ENCODE data around the gene BPHL.
"Not testable (repeated sequence)": the region's sequence is repeated elsewhere in the genome, so short reads cannot be mapped to it uniquely, and the experiment has no call there.

The BPHL gene

GRCh38 chr6:3135668-3136291, 17.3 kb downstream of the BPHL start:
- Mint-ChIP-seq H3K9me3 (no peaks in the 10 kb centered on the region), H3K4me1 (peaks cover 8% of the 10 kb centered on the region), H3K4me3 (no peak overlapping the region), H3K27me3 (no peaks in the 10 kb centered on the region), H3K27ac (no peak overlapping the region), H3K36me3 (peaks cover 2% of the 10 kb centered on the region)
- DNase-seq, result no peak
- CTCF ChIA-PET, result no interaction called here

GRCh38 chr6:3136292-3137011, 17.9 kb downstream of the BPHL start:
- H3K4me1 Mint-ChIP-seq, result peaks cover 8% of the 10 kb centered on the region
- H3K27me3 Mint-ChIP-seq, result no peaks in the 10 kb centered on the region
- no peak overlapping the region for H3K4me3 Mint-ChIP-seq
- DNase-seq, result no peak
- no peak overlapping the region for H3K27ac Mint-ChIP-seq
- CTCF ChIA-PET, result no interaction called here
- no peaks in the 10 kb centered on the region for H3K9me3 Mint-ChIP-seq
- peaks cover 2% of the 10 kb centered on the region for H3K36me3 Mint-ChIP-seq

- no peaks in the 10 kb centered on the region for H3K27me3 Mint-ChIP-seq
- H3K27ac Mint-ChIP-seq, result no peak overlapping the region
- H3K9me3 Mint-ChIP-seq, result no peaks in the 10 kb centered on the region
- peaks cover 8% of the 10 kb centered on the region for H3K4me1 Mint-ChIP-seq
- CTCF ChIA-PET, result no interaction called here
- no peak overlapping the region for H3K4me3 Mint-ChIP-seq
- H3K36me3 Mint-ChIP-seq, result peaks cover 2% of the 10 kb centered on the region
- DNase-seq, result no peak
Measured at GRCh38 chr6:3137057-3137777, 18.7 kb downstream of the BPHL start.

- H3K4me3 Mint-ChIP-seq, H3K9me3 Mint-ChIP-seq, H3K36me3 Mint-ChIP-seq, DNase-seq, CTCF ChIA-PET, H3K27me3 Mint-ChIP-seq, H3K27ac Mint-ChIP-seq, H3K4me1 Mint-ChIP-seq: not testable (repeated sequence)
Measured at GRCh38 chr6:3137873-3138272, 19.4 kb downstream of the BPHL start.

- Mint-ChIP-seq H3K27ac (no peak overlapping the region), H3K4me1 (peaks cover 8% of the 10 kb centered on the region), H3K4me3 (no peak overlapping the region), H3K36me3 (peaks cover 2% of the 10 kb centered on the region), H3K27me3 (no peaks in the 10 kb centered on the region), H3K9me3 (no peaks in the 10 kb centered on the region)
- no peak for DNase-seq
- CTCF ChIA-PET, result no interaction called here
Measured at GRCh38 chr6:3138341-3138740, 19.8 kb downstream of the BPHL start.

GRCh38 chr6:3139090-3139903, 20.8 kb downstream of the BPHL start:
- Mint-ChIP-seq H3K36me3 (peaks cover 2% of the 10 kb centered on the region), H3K4me1 (peaks cover 8% of the 10 kb centered on the region), H3K9me3 (no peaks in the 10 kb centered on the region), H3K27me3 (no peaks in the 10 kb centered on the region), H3K4me3 (no peak overlapping the region), H3K27ac (peak overlapping the region; percentile 42)
- DNase-seq, result no peak
- CTCF ChIA-PET, result interaction anchor here (1.3 kb wide), 1 partner anchor 112 kb away, joined by 4 read pairs; no protein-coding TSS in a partner anchor

GRCh38 chr6:3140201-3140600, 21.7 kb downstream of the BPHL start:
- no peak overlapping the region for H3K4me3 Mint-ChIP-seq
- peaks cover 5% of the 10 kb centered on the region for H3K36me3 Mint-ChIP-seq
- no peaks in the 10 kb centered on the region for H3K27me3 Mint-ChIP-seq
- CTCF ChIA-PET, result interaction anchor here (1.3 kb wide), 1 partner anchor 111 kb away, joined by 4 read pairs; no protein-coding TSS in a partner anchor
- no peak overlapping the region for H3K27ac Mint-ChIP-seq
- H3K9me3 Mint-ChIP-seq, result no peaks in the 10 kb centered on the region
- no peak for DNase-seq
- H3K4me1 Mint-ChIP-seq, result peaks cover 11% of the 10 kb centered on the region

- Mint-ChIP-seq H3K4me1 (peaks cover 11% of the 10 kb centered on the region), H3K27ac (no peak overlapping the region), H3K4me3 (no peak overlapping the region), H3K27me3 (no peaks in the 10 kb centered on the region), H3K36me3 (peaks cover 7% of the 10 kb centered on the region), H3K9me3 (no peaks in the 10 kb centered on the region)
- DNase-seq, result no peak
- CTCF ChIA-PET, result interaction anchor here (1.1 kb wide), 1 partner anchor 10 kb away, joined by 3 read pairs; no protein-coding TSS in a partner anchor
Measured at GRCh38 chr6:3142536-3142935, 24.0 kb downstream of the BPHL start.

- Mint-ChIP-seq H3K4me3 (no peak overlapping the region), H3K4me1 (peaks cover 11% of the 10 kb centered on the region), H3K36me3 (peaks cover 6% of the 10 kb centered on the region), H3K9me3 (no peaks in the 10 kb centered on the region), H3K27me3 (no peaks in the 10 kb centered on the region), H3K27ac (no peak overlapping the region)
- CTCF ChIA-PET, result interaction anchor here (1.1 kb wide), 1 partner anchor 9 kb away, joined by 3 read pairs; no protein-coding TSS in a partner anchor
- no peak for DNase-seq
Measured at GRCh38 chr6:3143158-3143557, 24.6 kb downstream of the BPHL start.

- H3K27ac Mint-ChIP-seq, result no peak overlapping the region
- H3K36me3 Mint-ChIP-seq, result peaks cover 6% of the 10 kb centered on the region
- CTCF ChIA-PET, result no interaction called here
- H3K9me3 Mint-ChIP-seq, result no peaks in the 10 kb centered on the region
- H3K27me3 Mint-ChIP-seq, result no peaks in the 10 kb centered on the region
- H3K4me1 Mint-ChIP-seq, result peaks cover 5% of the 10 kb centered on the region
- H3K4me3 Mint-ChIP-seq, result no peak overlapping the region
- no peak for DNase-seq
Measured at GRCh38 chr6:3144571-3144970, 26.1 kb downstream of the BPHL start.

GRCh38 chr6:3147914-3148757, 29.6 kb downstream of the BPHL start:
- Mint-ChIP-seq H3K36me3 (peaks cover 6% of the 10 kb centered on the region), H3K27me3 (no peaks in the 10 kb centered on the region), H3K27ac (no peak overlapping the region), H3K9me3 (no peaks in the 10 kb centered on the region), H3K4me1 (peaks cover 4% of the 10 kb centered on the region), H3K4me3 (no peak overlapping the region)
- DNase-seq, result no peak
- CTCF ChIA-PET, result interaction anchor here (0.9 kb wide), 1 partner anchor 9 kb away, joined by 3 read pairs; the partner anchor contains the start of gene TUBB2A

- Mint-ChIP-seq H3K36me3 (peaks cover 4% of the 10 kb centered on the region), H3K4me1 (peaks cover 5% of the 10 kb centered on the region), H3K9me3 (no peaks in the 10 kb centered on the region), H3K4me3 (no peak overlapping the region), H3K27me3 (peaks cover 15% of the 10 kb centered on the region), H3K27ac (no peak overlapping the region)
- CTCF ChIA-PET, result no interaction called here
- no peak for DNase-seq
Measured at GRCh38 chr6:3151691-3152090, 33.2 kb downstream of the BPHL start.

- Mint-ChIP-seq H3K27me3 (peaks cover 23% of the 10 kb centered on the region), H3K4me1 (peaks cover 8% of the 10 kb centered on the region), H3K27ac (no peak overlapping the region), H3K36me3 (no peaks in the 10 kb centered on the region), H3K4me3 (no peak overlapping the region), H3K9me3 (no peaks in the 10 kb centered on the region)
- CTCF ChIA-PET, result interaction anchor here (0.6 to 1.1 kb wide), 2 partner anchors 10 to 1716 kb away, joined by 3 read pairs; no protein-coding TSS in a partner anchor
- no peak for DNase-seq
Measured at GRCh38 chr6:3152689-3153088, 34.2 kb downstream of the BPHL start.

Data from activated naive CD4-positive, alpha-beta T cell treated with anti-CD3 and anti-CD28 coated beads, Interleukin-2, amount 10 ng/mL, durations not matched to agents 7 days and 5 days (primary cell).